Mesangial cell (primary cell): ENCODE data around the gene TTYH3. TPM values are rescaled to one million over a fixed set of nuclear protein-coding genes. Genes with fewer than 3 reads are reported as not detected.

ENCODE experiments used
- total RNA-seq: library from RNA; depleted of rRNA; stranded (reverse); fragments of >200 nt; gene quantifications from 2 replicates; pipeline ENCODE4 v1.2.3, GENCODE V29; 2015

Gene TTYH3
- 156 and 181 TPM in 2 replicates for total RNA-seq

DNA sequence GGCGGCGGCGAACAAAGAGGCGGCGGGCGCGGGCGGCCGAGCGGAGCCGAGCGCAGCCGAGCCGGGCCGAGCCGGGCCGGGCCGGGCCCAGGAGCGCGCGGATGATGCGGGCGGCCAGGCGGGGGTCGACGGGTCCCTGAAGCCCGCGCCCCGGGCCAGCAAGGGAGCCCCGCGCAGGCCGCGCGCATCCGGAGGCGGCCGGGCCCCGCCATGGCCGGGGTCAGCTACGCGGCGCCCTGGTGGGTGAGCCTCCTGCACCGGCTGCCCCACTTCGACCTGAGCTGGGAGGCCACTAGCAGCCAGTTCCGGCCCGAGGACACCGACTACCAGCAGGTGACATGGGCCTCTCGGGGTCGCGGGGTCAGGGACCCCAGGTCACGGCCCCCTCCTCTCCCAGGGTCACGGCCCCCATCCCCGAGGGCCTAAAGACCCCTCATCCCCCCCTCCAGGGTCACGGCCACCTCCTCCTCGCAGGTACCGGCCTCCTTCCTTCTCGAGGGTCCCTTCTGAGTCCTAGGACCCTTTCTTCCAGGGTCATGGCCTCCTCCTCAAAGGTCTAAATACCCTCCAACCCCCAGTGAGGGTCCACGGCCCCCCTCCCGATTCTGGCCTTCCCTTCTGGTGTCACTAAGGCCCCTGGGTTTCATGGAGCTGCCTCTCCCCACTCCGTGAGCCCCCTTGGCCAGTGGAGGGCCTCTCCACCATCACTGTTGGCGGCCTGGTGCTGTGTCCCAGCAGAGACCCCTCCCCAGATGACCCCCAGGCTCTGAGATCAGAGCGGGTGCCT lies at the start of gene TTYH3:
TSS of gene TTYH3 (plus strand) at position 41 of the 787 bp plus-strand sequence. CDS start at position 211, 170 bp downstream.

GRCh38 chr7:2687881-2688318 lies 56.1 kb downstream of the TTYH3 start, which contains the start of gene AMZ1:
AMZ1 (plus strand) TSS chr7:2688202; CDS start chr7:2700452, 12,250 bp downstream.

Other genes starting within 250 kb of the TTYH3 start
- gene CHST12, start 228.4 kb upstream of the TTYH3 start, total RNA-seq = 9.9 and 19.4 TPM in 2 replicates
- not detected in 2 replicates for gene GRIFIN, start 155.6 kb upstream of the TTYH3 start, total RNA-seq
- gene LFNG, start 112.2 kb upstream of the TTYH3 start, total RNA-seq = 67.5 and 97.7 TPM in 2 replicates
- gene BRAT1, start 76.5 kb upstream of the TTYH3 start, total RNA-seq = 54.3 and 61.1 TPM in 2 replicates
- 8.0 and 15.0 TPM in 2 replicates for gene IQCE, start 73.0 kb upstream of the TTYH3 start, total RNA-seq
- 1.3 and 2.7 TPM in 2 replicates for gene AMZ1, start 56.2 kb downstream of the TTYH3 start, total RNA-seq
- 34.7 and 41.2 TPM in 2 replicates for gene GNA12, start 212.3 kb downstream of the TTYH3 start, total RNA-seq